ENCODE data around the gene CENPM. TPM values are rescaled to one million over a fixed set of nuclear protein-coding genes. Genes with fewer than 3 reads are reported as not detected.

CENPM gene
- total RNA-seq, 3 donors from 2014 or later: 3.2 to 18.8 (median 7.5) TPM

- DNase-seq (no peak), ATAC-seq (peak; percentile 15)
- intact Hi-C loops (cut with DNase I, micrococcal nuclease): no loop called here
- no peak for TF ChIP-seq CTCF (IDR thresholded peaks at IDR 0.05)
- no peaks in the 10 kb centered on the region for H3K9me3 ChIP-seq
- no peak overlapping the region for H3K4me3 ChIP-seq
- H3K4me1 ChIP-seq (ENCODE audit: low read depth): peaks cover 9% of the 10 kb centered on the region
- H3K36me3 ChIP-seq (ENCODE audit: low read depth): no peaks in the 10 kb centered on the region
Observed at GRCh38 chr22:41976961-41977566, 30.1 kb upstream of the CENPM start.

GRCh38 chr22:41976070-41976901, 29.3 kb upstream of the CENPM start:
- TF ChIP-seq CTCF (IDR thresholded peaks at IDR 0.05): no peak
- Histone ChIP-seq H3K4me1 (ENCODE audit: low read depth) (peaks cover 9% of the 10 kb centered on the region), H3K36me3 (ENCODE audit: low read depth) (no peaks in the 10 kb centered on the region), H3K4me3 (no peak overlapping the region), H3K9me3 (no peaks in the 10 kb centered on the region)
- DNase-seq: peak in 2 of 3 donors; percentile 41 to 64
- ATAC-seq: peak; percentile 73
- intact Hi-C loops (cut with DNase I, micrococcal nuclease): no loop called here

GRCh38 chr22:41975299-41976069, 28.5 kb upstream of the CENPM start:
- intact Hi-C loops (cut with DNase I, micrococcal nuclease): no loop called here
- peaks cover 9% of the 10 kb centered on the region for H3K4me1 ChIP-seq (ENCODE audit: low read depth)
- no peaks in the 10 kb centered on the region for H3K9me3 ChIP-seq
- ATAC-seq (no peak), DNase-seq (no peak)
- H3K4me3 ChIP-seq: no peak overlapping the region
- no peak for TF ChIP-seq CTCF (IDR thresholded peaks at IDR 0.05)
- H3K36me3 ChIP-seq (ENCODE audit: low read depth): no peaks in the 10 kb centered on the region

GRCh38 chr22:41974691-41975290, 27.8 kb upstream of the CENPM start:
- no peak for DNase-seq
- TF ChIP-seq CTCF (IDR thresholded peaks at IDR 0.05): no peak
- no peak overlapping the region for H3K4me3 ChIP-seq
- no peaks in the 10 kb centered on the region for H3K36me3 ChIP-seq (ENCODE audit: low read depth)
- H3K4me1 ChIP-seq (ENCODE audit: low read depth): peaks cover 9% of the 10 kb centered on the region
- H3K9me3 ChIP-seq: no peaks in the 10 kb centered on the region
- intact Hi-C loops (cut with DNase I, micrococcal nuclease): no loop called here
- no peak for ATAC-seq

- no peaks in the 10 kb centered on the region for H3K9me3 ChIP-seq
- no peak overlapping the region for H3K4me3 ChIP-seq
- DNase-seq: no peak
- ATAC-seq: no peak
- TF ChIP-seq CTCF (IDR thresholded peaks at IDR 0.05): no peak
- no peaks in the 10 kb centered on the region for H3K36me3 ChIP-seq (ENCODE audit: low read depth)
- H3K4me1 ChIP-seq (ENCODE audit: low read depth): peaks cover 5% of the 10 kb centered on the region
- intact Hi-C loops (cut with DNase I, micrococcal nuclease): no loop called here
Observed at GRCh38 chr22:41971431-41971830, 24.5 kb upstream of the CENPM start.

Data from mucosa of descending colon (tissue), 3 donors.